Tibial nerve (tissue), 4 donors: ENCODE data around the gene FAAP20. TPM values are rescaled to one million over a fixed set of nuclear protein-coding genes. Genes with fewer than 3 reads are reported as not detected.

Experiments
- DNase-seq, 2 donors: peaks; one replicate each; pipeline ENCODE4 v3.0.0-alpha.2; 2019; ENCODE audit warnings: low spot score in 2 of 2
- H3K27ac ChIP-seq, 4 donors: fragments of 200-600 bp; sonication (generic) in 3 of 4; one replicate each; pipeline ENCODE4 v1.5.1; 2017 to 2019; ENCODE audit warnings: mild to moderate bottlenecking in 1 of 4
- H3K27me3 ChIP-seq, 2 donors: fragments of 200-600 bp; sonication (generic) in 1 of 2; one replicate each; pipeline versions ENCODE4 v1.5.1 to v1.6.0; 2017 to 2019
- H3K36me3 ChIP-seq, 3 donors: fragments of 200-600 bp; sonication (generic); one replicate each; pipeline ENCODE4 v1.5.1; 2018 to 2019
- H3K4me1 ChIP-seq, 4 donors: fragments of 200-600 bp; sonication (generic) in 3 of 4; one replicate each; pipeline ENCODE4 v1.5.1; 2017 to 2019
- H3K4me3 ChIP-seq, 4 donors: fragments of 200-600 bp; sonication (generic) in 3 of 4; one replicate each; pipeline ENCODE4 v1.5.1; 2017 to 2019; ENCODE audit warnings: mild to moderate bottlenecking in 1 of 4, moderate library complexity in 1 of 4
- H3K9me3 ChIP-seq, 4 donors: fragments of 200-600 bp; sonication (generic) in 3 of 4; one replicate each; pipeline ENCODE4 v1.5.1; 2017 to 2019
- EP300 ChIP-seq, 2 donors: sonication (generic); formaldehyde crosslinking; IDR thresholded peaks; one replicate each; pipeline ENCODE4 v1.6.1; 2017; ENCODE audit warnings: antibody characterized with exemption in 2 of 2, mild to moderate bottlenecking in 1 of 2
- POLR2A ChIP-seq, 2 donors: fragments of 450-650 bp; IDR thresholded peaks; one replicate each; pipeline ENCODE4 v1.6.1; 2017; ENCODE audit warnings: antibody characterized with exemption in 2 of 2, mild to moderate bottlenecking in 2 of 2, moderate library complexity in 2 of 2
- WGBS, 2 donors: methylation state at CpG; one replicate each; pipeline ENCODE4 v1.1.5; 2018; 5-methylcytosine and 5-hydroxymethylcytosine counted together
- total RNA-seq, 4 donors: library from RNA; depleted of rRNA; stranded (reverse); fragments of >200 nt; gene quantifications; one replicate each; pipeline ENCODE4 v1.1.0, GENCODE V29; 2016
- TF ChIP-seq, protein P1 (sequence below), 5 experiments: fragments of 200-600 bp in 3 of 5; fragments of 450-650 bp in 2 of 5; sonication (generic) in 3 of 5; IDR thresholded peaks; one replicate each; pipeline ENCODE4 v1.5.1; 2016 to 2019; ENCODE audit warnings: antibody characterized with exemption in 5 of 5, mild to moderate bottlenecking in 3 of 5, moderate library complexity in 2 of 5

The FAAP20 gene, protein sequence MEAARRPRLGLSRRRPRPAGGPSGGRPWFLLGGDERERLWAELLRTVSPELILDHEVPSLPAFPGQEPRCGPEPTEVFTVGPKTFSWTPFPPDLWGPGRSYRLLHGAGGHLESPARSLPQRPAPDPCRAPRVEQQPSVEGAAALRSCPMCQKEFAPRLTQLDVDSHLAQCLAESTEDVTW
- 10 to 100 TPM; 32.8 to 60.9 (median 47.3) TPM for total RNA-seq

DNA sequence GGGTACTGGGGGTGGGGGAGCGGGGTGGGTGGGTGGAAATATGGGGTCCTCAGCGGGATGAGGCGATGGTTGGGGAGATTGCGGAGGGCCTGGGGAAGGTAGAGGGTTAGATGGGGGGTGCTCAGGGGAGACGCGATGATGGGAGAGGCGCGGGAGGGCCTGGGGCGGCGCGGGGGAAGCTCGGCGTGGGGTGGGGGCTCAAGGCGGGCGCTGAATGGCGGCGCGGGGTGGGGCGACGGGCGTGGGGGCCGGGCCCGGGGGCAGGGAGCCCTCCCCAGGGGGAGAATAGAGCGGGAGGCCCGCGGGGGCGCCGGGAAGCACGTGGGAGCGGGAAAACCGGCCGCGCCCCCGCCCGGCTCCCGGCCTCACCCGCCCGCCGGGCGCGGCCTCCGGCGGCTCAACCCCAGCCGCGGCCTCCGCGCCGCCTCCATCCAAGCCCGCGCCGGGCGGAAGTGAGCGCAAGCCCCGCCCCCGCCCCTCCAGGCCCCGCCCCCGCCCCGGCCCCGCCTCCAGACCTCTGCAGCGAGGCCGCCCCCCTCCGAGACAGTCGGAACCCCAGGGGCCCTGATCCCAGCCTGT is at the start of gene FAAP20:
Gene FAAP20, minus strand, starts transcription at position 454 of the 579 bp plus-strand sequence. Its CDS starts 23 bp downstream, at position 431.
- no peaks in the 10 kb centered on the region for H3K36me3 ChIP-seq
- no peaks in the 10 kb centered on the region for H3K9me3 ChIP-seq
- peak within 1 kb of the TSS; percentile 46 to 87 (median 57) for H3K4me3 ChIP-seq
- DNase-seq: no peak
- TF ChIP-seq EP300 (IDR thresholded peaks at IDR 0.05) (no peak), POLR2A (IDR thresholded peaks at IDR 0.05) (peak in 1 of 2 donors; percentile 52)
- 4 to 7% methylated on average over 17 to 33 of the region's 63 CpGs for WGBS, 2 donors
- peak within 1 kb of the TSS; percentile 87 to 99 (median 91) for H3K27ac ChIP-seq
- H3K4me1 ChIP-seq: peaks cover 0 to 71% (median 54%) of the 10 kb centered on the region in 4 donors
- no peaks in the 10 kb centered on the region for H3K27me3 ChIP-seq

DNA sequence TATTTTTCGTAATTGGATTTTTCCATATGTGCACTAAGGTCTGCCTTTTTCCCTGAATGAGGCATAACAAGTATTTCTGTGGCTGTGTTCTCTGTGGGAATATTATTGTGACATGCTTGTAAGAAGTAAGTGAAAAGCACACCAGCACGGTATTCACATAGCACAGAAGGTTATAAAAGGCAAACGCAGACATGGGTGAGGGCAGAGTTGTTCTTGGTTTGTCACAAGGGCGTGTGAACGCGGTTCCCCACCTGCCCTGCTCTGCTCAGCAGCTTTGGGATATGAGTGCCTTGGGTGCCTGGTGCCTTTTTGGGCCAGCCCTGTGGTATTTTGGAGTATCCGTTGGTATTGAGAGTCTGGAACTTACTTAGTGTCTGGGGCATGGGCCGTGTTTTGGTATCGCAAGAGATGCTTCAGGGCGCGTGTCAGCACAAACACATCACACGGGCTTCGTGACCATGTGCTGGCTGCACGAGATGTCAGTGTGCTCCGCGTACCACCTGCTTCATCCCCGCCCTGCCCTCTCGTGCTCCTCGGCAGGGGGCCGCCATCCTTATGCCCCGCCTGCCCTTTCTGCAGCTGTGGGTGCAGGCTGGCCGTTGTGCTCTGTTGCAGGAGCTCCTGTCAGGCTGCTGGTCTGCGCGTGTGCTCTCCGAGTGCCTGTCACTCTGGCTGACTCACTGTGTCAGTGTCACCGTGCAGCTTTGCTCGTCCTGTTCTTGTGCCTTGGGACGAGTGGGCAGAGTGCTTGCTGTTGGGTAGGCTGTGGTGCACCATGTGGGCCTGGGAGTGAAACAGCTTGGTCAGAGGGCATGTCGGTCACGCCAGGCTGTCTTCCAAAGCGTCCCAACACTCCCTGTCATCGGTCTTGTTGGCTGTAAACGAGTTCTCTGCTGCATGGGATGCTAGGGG is 48.5 kb upstream of the FAAP20 start:
- WGBS, 2 donors: 62 to 66% methylated on average over 33 of the region's 33 CpGs
- TF ChIP-seq EP300 (IDR thresholded peaks at IDR 0.05): peak in 1 of 2 donors; percentile 21
- TF ChIP-seq, protein P1, sequence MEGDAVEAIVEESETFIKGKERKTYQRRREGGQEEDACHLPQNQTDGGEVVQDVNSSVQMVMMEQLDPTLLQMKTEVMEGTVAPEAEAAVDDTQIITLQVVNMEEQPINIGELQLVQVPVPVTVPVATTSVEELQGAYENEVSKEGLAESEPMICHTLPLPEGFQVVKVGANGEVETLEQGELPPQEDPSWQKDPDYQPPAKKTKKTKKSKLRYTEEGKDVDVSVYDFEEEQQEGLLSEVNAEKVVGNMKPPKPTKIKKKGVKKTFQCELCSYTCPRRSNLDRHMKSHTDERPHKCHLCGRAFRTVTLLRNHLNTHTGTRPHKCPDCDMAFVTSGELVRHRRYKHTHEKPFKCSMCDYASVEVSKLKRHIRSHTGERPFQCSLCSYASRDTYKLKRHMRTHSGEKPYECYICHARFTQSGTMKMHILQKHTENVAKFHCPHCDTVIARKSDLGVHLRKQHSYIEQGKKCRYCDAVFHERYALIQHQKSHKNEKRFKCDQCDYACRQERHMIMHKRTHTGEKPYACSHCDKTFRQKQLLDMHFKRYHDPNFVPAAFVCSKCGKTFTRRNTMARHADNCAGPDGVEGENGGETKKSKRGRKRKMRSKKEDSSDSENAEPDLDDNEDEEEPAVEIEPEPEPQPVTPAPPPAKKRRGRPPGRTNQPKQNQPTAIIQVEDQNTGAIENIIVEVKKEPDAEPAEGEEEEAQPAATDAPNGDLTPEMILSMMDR (IDR thresholded peaks at IDR 0.05): no peak
- DNase-seq: no peak

DNA sequence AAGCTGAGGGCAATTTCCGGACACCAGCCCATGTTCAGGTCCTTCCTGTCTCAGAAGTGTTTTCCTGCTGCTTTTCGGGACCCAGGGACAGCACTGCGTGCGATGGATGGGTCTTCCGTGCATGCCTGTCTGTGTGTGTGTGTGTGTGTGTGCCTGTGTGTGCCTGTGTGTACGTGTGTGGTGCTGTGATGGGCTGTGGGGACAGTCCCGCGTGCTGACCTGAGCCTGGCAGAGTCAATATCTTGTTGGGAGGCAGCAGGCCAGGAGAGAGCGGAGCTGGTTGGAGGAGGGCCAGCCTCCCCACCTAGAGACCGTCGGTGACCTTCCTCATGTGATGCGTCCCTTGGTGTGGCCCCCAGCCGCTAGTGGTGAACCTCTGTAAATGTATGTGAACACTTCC is 47.2 kb upstream of the FAAP20 start:
- TF ChIP-seq, protein P1 (IDR thresholded peaks at IDR 0.05): no peak
- TF ChIP-seq EP300 (IDR thresholded peaks at IDR 0.05) (no peak), POLR2A (IDR thresholded peaks at IDR 0.05) (no peak)
- H3K27ac ChIP-seq: peak overlapping the region in 2 of 4 donors; percentile 26 to 61
- 63 to 67% methylated on average over 9 to 13 of the region's 13 CpGs for WGBS, 2 donors
- H3K4me3 ChIP-seq: no peak overlapping the region
- no peak for DNase-seq
- peaks cover 0 to 97% (median 78%) of the 10 kb centered on the region in 4 donors for H3K4me1 ChIP-seq
- no peaks in the 10 kb centered on the region for H3K27me3 ChIP-seq
- H3K36me3 ChIP-seq: peaks cover 0 to 5% (median 0%) of the 10 kb centered on the region in 3 donors
- H3K9me3 ChIP-seq: no peaks in the 10 kb centered on the region

More for the DNA sequence above, 48.5 kb upstream of the FAAP20 start:
- H3K9me3 ChIP-seq: no peaks in the 10 kb centered on the region
- H3K27ac ChIP-seq: peak overlapping the region in 2 of 4 donors; percentile 26 to 61
- H3K27me3 ChIP-seq: no peaks in the 10 kb centered on the region
- H3K4me3 ChIP-seq: no peak overlapping the region
- H3K4me1 ChIP-seq: peaks cover 2 to 97% (median 78%) of the 10 kb centered on the region in 4 donors
- peaks cover 0 to 5% (median 0%) of the 10 kb centered on the region in 3 donors for H3K36me3 ChIP-seq

DNA sequence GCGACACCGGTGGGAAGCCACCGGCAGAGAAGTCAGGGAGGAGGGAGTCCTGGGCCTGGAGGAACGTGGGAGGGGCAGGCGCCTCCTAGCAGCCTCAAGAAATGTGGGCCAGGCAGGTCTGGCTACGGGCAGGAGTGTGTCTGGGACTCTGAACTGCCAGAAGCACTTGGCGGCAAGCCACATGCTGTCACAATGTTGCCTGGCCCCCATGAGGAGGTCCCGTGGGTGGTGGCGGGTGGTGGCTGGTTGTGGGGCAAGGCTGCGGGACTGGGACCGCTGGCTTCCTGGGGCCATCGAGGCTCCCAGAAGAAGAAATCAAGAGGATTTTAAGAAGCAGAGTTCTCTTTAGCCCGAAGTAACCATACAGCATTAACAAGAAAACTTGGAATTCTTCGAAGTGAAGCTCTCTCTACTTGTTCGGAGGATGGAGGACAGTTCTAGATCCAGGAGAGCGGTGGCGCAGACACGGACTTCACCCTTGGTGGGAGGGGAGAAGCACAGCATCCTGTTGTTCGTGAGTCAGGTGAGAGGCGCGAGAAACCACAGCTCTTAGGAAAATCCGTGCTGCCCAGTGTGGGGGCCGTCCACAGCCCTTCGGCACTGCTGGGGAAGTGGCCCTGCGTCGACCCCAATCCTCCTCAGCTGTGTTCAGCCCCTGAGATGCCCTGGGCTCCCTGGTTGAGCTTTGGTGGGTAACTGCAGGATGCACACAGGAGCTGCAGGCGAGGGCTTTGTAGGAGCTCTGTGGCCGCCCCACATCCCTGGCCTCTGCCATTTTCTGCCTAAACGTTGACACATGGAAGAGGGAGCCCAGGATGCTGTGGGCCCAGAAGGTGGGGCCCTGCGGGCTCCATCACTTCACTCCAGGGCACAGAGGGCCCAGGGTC is 45.9 kb upstream of the FAAP20 start:
- WGBS, 2 donors: 40 to 54% methylated on average over 25 to 27 of the region's 30 CpGs
- Histone ChIP-seq H3K36me3 (peaks cover 0 to 5% (median 0%) of the 10 kb centered on the region in 3 donors), H3K4me3 (peak overlapping the region in 1 of 4 donors; percentile 1), H3K9me3 (no peaks in the 10 kb centered on the region), H3K27ac (peak overlapping the region; percentile 16 to 92 (median 71)), H3K4me1 (peaks cover under 1 to 97% (median 79%) of the 10 kb centered on the region in 4 donors), H3K27me3 (no peaks in the 10 kb centered on the region)
- TF ChIP-seq, protein P1 (IDR thresholded peaks at IDR 0.05): no peak
- TF ChIP-seq EP300 (IDR thresholded peaks at IDR 0.05): peak in 1 of 2 donors; percentile 39
- TF ChIP-seq POLR2A (IDR thresholded peaks at IDR 0.05): no peak
- peak; percentile 60 to 69 for DNase-seq
